Right lung (tissue), 5 donors: ENCODE results near the gene PEAR1. TPM values are rescaled to one million over a fixed set of nuclear protein-coding genes. Genes with fewer than 3 reads are reported as not detected.

Experiments
- DNase-seq, 2 donors: peaks; one replicate each; pipeline ENCODE4 v3.0.0-alpha.2; 2013
- polyA plus RNA-seq, 5 donors: library from polyadenylated mRNA; unstranded; fragments of 120-200 nt; gene quantifications; one replicate each; pipeline versions ENCODE4 v1.2.1 to v1.2.3, GENCODE V29; 2013; ENCODE audit warnings: inconsistent platforms in 1 of 5, low replicate concordance in 1 of 5; ENCODE audit not compliant: insufficient read length in 5 of 5, insufficient read depth in 1 of 5

The PEAR1 gene
- polyA plus RNA-seq, 5 donors = 21.9 to 34.1 (median 27.9) TPM

DNA sequence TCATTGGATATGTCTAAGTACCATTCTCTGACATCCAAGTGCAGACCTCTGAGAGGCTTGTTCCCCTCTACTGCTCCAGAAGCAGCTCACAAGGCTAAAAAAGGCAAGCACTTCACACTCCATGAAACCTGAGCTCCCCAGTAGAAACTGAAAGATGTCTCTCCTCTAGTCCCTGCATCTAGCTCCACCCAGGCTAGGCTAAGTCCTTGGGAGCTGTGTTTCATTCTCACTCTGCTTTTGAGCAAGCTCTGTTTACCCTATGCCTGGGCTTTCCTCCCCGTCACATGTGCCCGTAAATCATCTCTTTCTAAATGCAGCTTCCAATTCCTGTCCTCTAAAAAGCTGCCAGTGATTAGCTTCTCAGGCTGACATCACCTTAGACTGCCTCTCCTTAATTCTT lies 65.9 kb downstream of the PEAR1 start:
- DNase-seq = no peak

- no peak for DNase-seq
These were observed 66.4 kb downstream of the PEAR1 start for GRCh38 chr1:156959925-156960324.

DNA sequence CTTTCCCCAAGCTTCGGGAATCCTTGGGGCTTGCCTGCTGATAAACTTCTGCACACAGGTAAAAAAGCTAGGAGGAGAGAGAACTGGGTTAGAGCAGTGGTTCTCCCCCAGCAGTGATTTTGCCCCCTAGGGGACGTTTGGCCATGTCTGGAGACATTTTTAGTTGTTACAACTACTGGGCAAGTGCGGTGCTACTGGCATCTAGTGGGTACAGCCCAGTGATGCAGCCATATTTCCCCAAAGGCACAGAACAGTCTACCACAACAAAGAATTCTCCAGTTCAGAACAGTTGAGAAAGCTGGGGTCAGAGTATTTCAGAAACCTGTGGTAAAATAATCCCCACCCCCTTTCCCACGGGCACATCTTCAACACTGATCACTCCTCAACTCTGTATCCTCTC lies 68.2 kb downstream of the PEAR1 start:
- DNase-seq = no peak

DNA sequence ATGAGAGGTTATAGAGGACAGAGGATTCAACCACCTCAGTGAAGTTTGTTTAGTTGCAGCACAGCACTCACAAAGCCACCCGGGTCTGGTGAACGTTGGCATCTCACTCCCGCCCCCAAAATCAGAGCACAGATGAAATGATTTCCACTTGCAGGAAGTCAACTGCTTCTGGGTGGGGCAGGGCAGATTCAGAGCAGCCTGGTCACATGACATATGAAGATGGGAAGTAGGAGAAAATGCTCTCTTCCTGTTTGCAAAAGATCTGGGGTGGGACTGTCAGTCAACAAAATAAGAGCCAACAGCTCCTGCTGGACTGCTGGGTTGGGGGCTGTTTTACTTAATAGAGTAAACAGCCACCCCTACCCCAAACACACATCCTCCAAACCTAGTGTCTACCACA lies 70.1 kb downstream of the PEAR1 start:
- DNase-seq = no peak

DNA sequence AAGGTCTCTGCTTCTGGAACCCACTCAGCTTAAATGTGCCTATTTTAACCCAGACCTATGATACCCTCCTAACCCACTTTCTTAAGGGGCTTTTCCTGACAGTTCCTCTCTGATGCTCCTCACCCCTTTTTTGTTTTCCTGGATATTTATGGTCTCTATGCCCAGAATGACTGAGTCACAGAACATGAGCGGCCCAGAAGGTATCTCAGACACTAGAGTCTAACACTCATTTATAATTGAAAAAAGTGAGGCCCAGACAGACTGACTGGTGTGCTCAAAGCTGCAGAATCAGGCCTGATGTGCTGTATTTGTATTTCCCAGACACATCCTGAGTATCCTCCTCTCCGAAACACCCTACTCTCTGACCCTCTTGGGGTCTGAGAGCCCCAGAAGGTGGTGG lies 70.9 kb downstream of the PEAR1 start:
- DNase-seq = no peak

Other genes with a start within 250 kb of the PEAR1 start
- gene NES, start 216.3 kb upstream of the PEAR1 start, polyA plus RNA-seq = 10 to 100 TPM; 49.2 to 97.6 (median 56.4) TPM
- gene CRABP2, start 188.1 kb upstream of the PEAR1 start, polyA plus RNA-seq = 100 to 1,000 TPM in 4 of 5 donors, 10 to 100 TPM in 1; 74.4 to 168 (median 119) TPM
- gene METTL25B, start 165.2 kb upstream of the PEAR1 start, polyA plus RNA-seq = 10 to 100 TPM; 30.4 to 42.0 (median 36.8) TPM
- 10 to 100 TPM; 37.2 to 41.4 (median 39.3) TPM for gene ISG20L2, start 165.0 kb upstream of the PEAR1 start, polyA plus RNA-seq
- 10 to 100 TPM; 55.1 to 62.1 (median 56.8) TPM for gene MRPL24, start 152.6 kb upstream of the PEAR1 start, polyA plus RNA-seq
- gene HDGF, start 142.0 kb upstream of the PEAR1 start, polyA plus RNA-seq = 100 to 1,000 TPM; 224 to 268 (median 246) TPM
- gene PRCC, start 126.2 kb upstream of the PEAR1 start, polyA plus RNA-seq = 100 to 1,000 TPM in 3 of 5 donors, 10 to 100 TPM in 2; 95.0 to 105 (median 100) TPM
- under 1 TPM; 0.46 to 0.88 (median 0.55) TPM for gene SH2D2A, start 76.9 kb upstream of the PEAR1 start, polyA plus RNA-seq
- under 1 TPM in 3 of 5 donors, not detected in 2; 0.03 to 0.12 (median 0.05) TPM for gene INSRR, start 34.6 kb upstream of the PEAR1 start, polyA plus RNA-seq
- gene NTRK1, start 32.9 kb upstream of the PEAR1 start, polyA plus RNA-seq = under 1 TPM; 0.10 to 0.21 (median 0.18) TPM
- 1 to 10 TPM in 4 of 5 donors, under 1 TPM in 1; 0.81 to 5.6 (median 3.6) TPM for gene LRRC71, start 26.9 kb downstream of the PEAR1 start, polyA plus RNA-seq
- 10 to 100 TPM; 29.6 to 40.2 (median 37.0) TPM for gene ARHGEF11, start 152.0 kb downstream of the PEAR1 start, polyA plus RNA-seq
- gene ETV3L, start 206.1 kb downstream of the PEAR1 start, polyA plus RNA-seq = under 1 TPM in 1 of 5 donors, not detected in 4; 0.08 TPM
- 10 to 100 TPM; 21.0 to 27.8 (median 22.5) TPM for gene ETV3, start 244.7 kb downstream of the PEAR1 start, polyA plus RNA-seq